ENCODE results near the gene FXR2.

DNA sequence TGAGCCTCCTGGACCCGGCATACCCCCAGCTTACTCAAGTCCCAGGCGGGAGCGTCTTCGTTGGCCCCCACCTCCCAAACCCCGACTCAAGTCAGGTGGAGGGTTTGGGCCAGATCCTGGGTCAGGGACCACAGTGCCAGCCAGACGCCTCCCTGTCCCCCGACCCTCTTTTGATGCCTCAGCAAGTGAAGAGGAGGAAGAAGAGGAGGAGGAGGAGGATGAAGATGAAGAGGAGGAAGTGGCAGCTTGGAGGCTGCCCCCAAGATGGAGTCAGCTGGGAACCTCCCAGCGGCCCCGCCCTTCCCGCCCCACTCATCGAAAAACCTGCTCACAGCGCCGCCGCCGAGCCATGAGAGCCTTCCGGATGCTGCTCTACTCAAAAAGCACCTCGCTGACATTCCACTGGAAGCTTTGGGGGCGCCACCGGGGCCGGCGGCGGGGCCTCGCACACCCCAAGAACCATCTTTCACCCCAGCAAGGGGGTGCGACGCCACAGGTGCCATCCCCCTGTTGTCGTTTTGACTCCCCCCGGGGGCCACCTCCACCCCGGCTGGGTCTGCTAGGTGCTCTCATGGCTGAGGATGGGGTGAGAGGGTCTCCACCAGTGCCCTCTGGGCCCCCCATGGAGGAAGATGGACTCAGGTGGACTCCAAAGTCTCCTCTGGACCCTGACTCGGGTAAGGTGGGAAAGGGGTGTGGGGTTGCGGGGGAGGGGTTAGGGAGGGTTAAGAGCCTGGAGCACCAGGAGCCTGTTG lies 51.4 kb downstream of the FXR2 start:
- TF ChIP-seq TAF1 (IDR thresholded peaks at IDR 0.05; ENCODE audit: borderline replicate concordance, insufficient read depth, low read length) (no peak), POLR2AphosphoS5 (IDR thresholded peaks at IDR 0.05; ENCODE audit: low read depth, low read length) (no peak)
